HepG2 (cell line): ENCODE measurements around the gene MIS18A.
"Not testable (repeated sequence)": the region's sequence is repeated elsewhere in the genome, so short reads cannot be mapped to it uniquely, and the experiment has no call there.

Experiments used
- ATF1 ChIP-seq: IDR thresholded peaks from 2 replicates; pipeline ENCODE4 v1.6.1; 2016; ENCODE audit warnings: mild to moderate bottlenecking, control low read depth
- CTCF ChIP-seq: sonication (generic); formaldehyde crosslinking; IDR thresholded peaks from 2 replicates; pipeline ENCODE4 v1.5.0; 2020; ENCODE audit warnings: mild to moderate bottlenecking, missing genetic modification reagents, moderate library complexity
- EZH2 ChIP-seq: conservative IDR thresholded peaks from 2 replicates; pipeline ENCODE4 v1.6.1; 2012; ENCODE audit warnings: mild to moderate bottlenecking, low read depth, low read length, moderate library complexity
- NFYB ChIP-seq: sonication (generic); formaldehyde crosslinking; IDR thresholded peaks from 2 replicates; pipeline ENCODE4 v1.4.0; 2020; ENCODE audit warnings: missing genetic modification reagents
- PRDM4 ChIP-seq: sonication (generic); formaldehyde crosslinking; IDR thresholded peaks from 2 replicates; pipeline ENCODE4 v1.9.0; 2021; ENCODE audit warnings: missing genetic modification reagents, borderline replicate concordance
- STAG1 ChIP-seq: sonication (generic); formaldehyde crosslinking; IDR thresholded peaks from 2 replicates; pipeline ENCODE4 v1.4.0; 2020; ENCODE audit warnings: missing genetic modification reagents
- ZBTB1 ChIP-seq: sonication (generic); formaldehyde crosslinking; IDR thresholded peaks from 2 replicates; pipeline ENCODE4 v1.4.0; 2020; ENCODE audit warnings: missing genetic modification reagents, borderline replicate concordance
- ZFYVE20 ChIP-seq: sonication (generic); formaldehyde crosslinking; IDR thresholded peaks from 2 replicates; pipeline ENCODE4 v1.8.0; 2023; ENCODE audit warnings: low read depth, mild to moderate bottlenecking, moderate library complexity, missing genetic modification reagents, borderline replicate concordance
- ZNF10 ChIP-seq: sonication (generic); formaldehyde crosslinking; IDR thresholded peaks from 2 replicates; pipeline ENCODE4 v1.4.0; 2020; ENCODE audit warnings: mild to moderate bottlenecking, low read depth, missing genetic modification reagents, borderline replicate concordance
- ZNF282 ChIP-seq: fragments of 450-650 bp; IDR thresholded peaks from 2 replicates; pipeline ENCODE4 v1.6.1; 2018; ENCODE audit not compliant: partially characterized antibody

DNA sequence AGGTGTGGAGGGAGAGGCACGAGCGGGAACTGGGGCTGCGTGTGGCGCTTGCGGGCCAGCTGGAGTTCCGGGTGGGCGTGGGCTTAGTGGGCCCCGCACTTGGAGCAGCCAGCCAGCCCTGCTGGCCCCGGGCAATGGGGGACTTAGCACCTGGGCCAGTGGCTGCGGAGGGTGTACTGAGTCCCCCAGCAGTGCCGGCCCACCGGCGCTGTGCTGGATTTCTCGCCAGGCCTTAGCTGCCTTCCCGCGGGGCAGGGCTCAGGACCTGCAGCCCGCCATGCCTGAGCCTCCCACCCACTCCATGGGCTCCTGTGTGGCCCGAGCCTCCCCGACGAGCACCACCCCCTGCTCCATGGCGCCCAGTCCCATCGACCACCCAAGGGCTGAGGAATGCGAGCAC is 13.5 kb downstream of the MIS18A start:
- TF ChIP-seq CTCF; STAG1 (CRISPR knock-in tag); ATF1; ZFYVE20 (CRISPR knock-in tag); NFYB (CRISPR knock-in tag); ZNF282; ZBTB1 (CRISPR knock-in tag); EZH2; ZNF10 (CRISPR knock-in tag); PRDM4 (CRISPR knock-in tag): not testable (repeated sequence)
